Prostate gland (tissue), 2 donors: ENCODE results near the gene DOCK4. TPM values are rescaled to one million over a fixed set of nuclear protein-coding genes. Genes with fewer than 3 reads are reported as not detected.

Source experiments
- DNase-seq: peaks from one replicate; pipeline ENCODE4 v3.0.0-alpha.2; 2019; ENCODE audit warnings: low spot score
- H3K27ac ChIP-seq, 2 donors: fragments of 200-600 bp; sonication (generic); 2 replicates each; pipeline ENCODE4 v1.5.1; 2017 to 2019
- H3K27me3 ChIP-seq: fragments of 200-600 bp; sonication (generic); replicated peaks from 2 replicates; pipeline ENCODE4 v1.5.1; 2019; ENCODE audit not compliant: insufficient read depth
- H3K36me3 ChIP-seq, 2 donors: fragments of 200-600 bp; sonication (generic); 1 replicate in 1 of 2; 2 replicates in 1 of 2; pipeline versions ENCODE4 v1.5.1 to v1.8.1; 2017 to 2019
- H3K4me1 ChIP-seq: fragments of 200-600 bp; sonication (generic); replicated peaks from 2 replicates; pipeline ENCODE4 v1.5.1; 2019
- H3K4me3 ChIP-seq, 2 donors: fragments of 200-600 bp; sonication (generic); 2 replicates each; pipeline ENCODE4 v1.5.1; 2017 to 2019
- H3K9me3 ChIP-seq: fragments of 200-600 bp; sonication (generic); 2 replicates; pipeline ENCODE4 v1.5.1; 2017
- CTCF ChIP-seq, 4 experiments: fragments of 200-600 bp in 2 of 4; fragments of 450-650 bp in 2 of 4; sonication (generic) in 2 of 4; IDR thresholded peaks; 1 replicate in 3 of 4; 2 replicates in 1 of 4; pipeline ENCODE4 v1.5.1; 2016 to 2019; ENCODE audit warnings: antibody characterized with exemption in 4 of 4, mild to moderate bottlenecking in 2 of 4, moderate library complexity in 2 of 4
- POLR2A ChIP-seq: fragments of 450-650 bp; IDR thresholded peaks from one replicate; pipeline ENCODE4 v1.6.1; 2016; ENCODE audit warnings: antibody characterized with exemption, mild to moderate bottlenecking
- POLR2AphosphoS5 ChIP-seq: sonication (generic); formaldehyde crosslinking; IDR thresholded peaks from one replicate; pipeline ENCODE4 v1.6.1; 2017; ENCODE audit warnings: antibody characterized with exemption
- WGBS: methylation state at CpG from one replicate; pipeline ENCODE4 v1.1.5; 2018; 5-methylcytosine and 5-hydroxymethylcytosine counted together
- intact Hi-C: fragments of 100-400 bp; cut with DNase I; formaldehyde crosslinking; loops from one replicate; pipeline ENCODE4 v1.14.2; 2022
- total RNA-seq, 2 donors: library from RNA; depleted of rRNA; stranded (reverse); fragments of >200 nt; gene quantifications; one replicate each; pipeline ENCODE4 v1.1.0, GENCODE V29; 2016

Gene DOCK4
- total RNA-seq, 2 donors from 2014 or later, result 21.8 to 37.4 TPM

GRCh38 chr7:111931016-111931517 is 275.1 kb downstream of the DOCK4 start:
- Histone ChIP-seq H3K27me3 (no peaks in the 10 kb centered on the region), H3K4me1 (no peaks in the 10 kb centered on the region), H3K27ac (no peak overlapping the region), H3K4me3 (no peak overlapping the region), H3K9me3 (no peaks in the 10 kb centered on the region), H3K36me3 (no peaks in the 10 kb centered on the region)
- 38% methylated on average over 3 of the region's 3 CpGs for WGBS
- TF ChIP-seq POLR2AphosphoS5 (peak; percentile 47), POLR2A (no peak), CTCF (IDR thresholded peaks at IDR 0.05) (no peak)
- intact Hi-C loops, result no loop called here
- no peak for DNase-seq

- Histone ChIP-seq H3K4me3 (no peak overlapping the region), H3K27ac (no peak overlapping the region), H3K27me3 (no peaks in the 10 kb centered on the region), H3K36me3 (no peaks in the 10 kb centered on the region), H3K9me3 (no peaks in the 10 kb centered on the region), H3K4me1 (no peaks in the 10 kb centered on the region)
- intact Hi-C loops, result no loop called here
- DNase-seq, result no peak
- TF ChIP-seq POLR2A, result no peak
- no peak for TF ChIP-seq POLR2AphosphoS5
- no peak for TF ChIP-seq CTCF (IDR thresholded peaks at IDR 0.05)
Measured at GRCh38 chr7:111929264-111929663, 276.9 kb downstream of the DOCK4 start.

GRCh38 chr7:111927353-111928019 is 278.7 kb downstream of the DOCK4 start:
- 98% methylated on average over 4 of the region's 4 CpGs for WGBS
- no peak for DNase-seq
- intact Hi-C loops, result no loop called here

GRCh38 chr7:111920329-111920728 is 285.9 kb downstream of the DOCK4 start:
- no peak for DNase-seq
- H3K27ac ChIP-seq, result no peak overlapping the region
- TF ChIP-seq CTCF (IDR thresholded peaks at IDR 0.05) (no peak), POLR2A (no peak), POLR2AphosphoS5 (no peak)
- WGBS, result 61% methylated on average over 1 of the region's 1 CpG
- H3K4me1 ChIP-seq, result no peaks in the 10 kb centered on the region
- H3K9me3 ChIP-seq, result no peaks in the 10 kb centered on the region
- intact Hi-C loops, result no loop called here
- H3K27me3 ChIP-seq, result no peaks in the 10 kb centered on the region
- H3K4me3 ChIP-seq, result no peak overlapping the region
- no peaks in the 10 kb centered on the region for H3K36me3 ChIP-seq

More at GRCh38 chr7:111927353-111928019, 278.7 kb downstream of the DOCK4 start:
- TF ChIP-seq POLR2A (no peak), CTCF (IDR thresholded peaks at IDR 0.05) (no peak), POLR2AphosphoS5 (no peak)
- Histone ChIP-seq H3K27ac (no peak overlapping the region), H3K4me1 (no peaks in the 10 kb centered on the region), H3K27me3 (no peaks in the 10 kb centered on the region), H3K9me3 (no peaks in the 10 kb centered on the region), H3K4me3 (no peak overlapping the region), H3K36me3 (no peaks in the 10 kb centered on the region)

GRCh38 chr7:111919631-111920179 is 286.5 kb downstream of the DOCK4 start:
- intact Hi-C loops, result no loop called here
- Histone ChIP-seq H3K9me3 (no peaks in the 10 kb centered on the region), H3K4me1 (no peaks in the 10 kb centered on the region), H3K27ac (no peak overlapping the region), H3K36me3 (no peaks in the 10 kb centered on the region), H3K4me3 (no peak overlapping the region), H3K27me3 (no peaks in the 10 kb centered on the region)
- no peak for DNase-seq
- no peak for TF ChIP-seq CTCF (IDR thresholded peaks at IDR 0.05)
- no peak for TF ChIP-seq POLR2AphosphoS5
- TF ChIP-seq POLR2A, result no peak
- 70% methylated on average over 5 of the region's 5 CpGs for WGBS
